ENCODE results near the gene PTMA.

DNA sequence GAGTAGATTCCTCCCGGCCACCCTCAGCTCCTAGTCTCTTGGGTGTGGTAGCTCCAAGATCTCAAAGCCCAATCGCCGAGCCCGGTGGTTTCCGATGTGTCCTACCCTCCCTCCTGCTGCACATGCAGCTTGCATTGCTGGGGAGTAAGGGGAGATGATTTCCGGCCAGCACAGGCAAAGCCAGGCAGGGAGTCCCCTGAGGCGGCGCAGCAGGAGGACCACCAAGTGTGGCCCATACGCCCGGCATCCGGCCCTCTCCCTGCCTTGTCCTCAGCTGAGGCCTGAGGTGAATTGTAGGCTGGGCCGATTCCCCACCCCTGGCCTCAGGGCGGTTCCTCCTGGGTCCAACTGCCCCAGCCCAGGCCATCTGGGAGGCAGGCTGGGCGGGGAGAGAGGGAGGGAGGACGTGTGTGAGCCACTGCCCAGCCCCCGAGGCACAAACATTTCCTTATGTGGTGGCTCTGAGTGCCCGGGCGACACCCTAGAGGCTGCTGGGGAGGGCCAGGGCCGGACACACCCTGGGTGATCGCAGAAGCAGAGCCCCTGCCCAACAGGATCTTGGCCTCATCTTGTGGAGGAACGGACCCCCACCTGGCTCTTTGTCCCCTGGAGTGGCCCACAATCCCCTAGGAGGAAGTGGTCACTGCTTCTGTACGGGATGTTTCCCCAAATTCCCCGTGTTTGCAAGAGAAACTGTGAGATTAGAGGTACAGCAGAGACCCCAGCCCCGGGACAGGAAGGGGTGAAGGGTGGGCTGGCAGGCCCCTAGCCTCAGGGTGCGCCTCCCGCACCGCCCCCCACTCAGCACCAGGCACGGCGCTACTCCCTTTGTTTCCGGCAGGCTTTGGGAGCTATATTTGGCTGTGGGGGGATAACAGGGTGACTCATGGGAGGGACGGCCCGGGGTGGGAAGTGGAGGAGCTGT, 41.9 kb upstream of the PTMA start:
- TF ChIP-seq, protein P1, sequence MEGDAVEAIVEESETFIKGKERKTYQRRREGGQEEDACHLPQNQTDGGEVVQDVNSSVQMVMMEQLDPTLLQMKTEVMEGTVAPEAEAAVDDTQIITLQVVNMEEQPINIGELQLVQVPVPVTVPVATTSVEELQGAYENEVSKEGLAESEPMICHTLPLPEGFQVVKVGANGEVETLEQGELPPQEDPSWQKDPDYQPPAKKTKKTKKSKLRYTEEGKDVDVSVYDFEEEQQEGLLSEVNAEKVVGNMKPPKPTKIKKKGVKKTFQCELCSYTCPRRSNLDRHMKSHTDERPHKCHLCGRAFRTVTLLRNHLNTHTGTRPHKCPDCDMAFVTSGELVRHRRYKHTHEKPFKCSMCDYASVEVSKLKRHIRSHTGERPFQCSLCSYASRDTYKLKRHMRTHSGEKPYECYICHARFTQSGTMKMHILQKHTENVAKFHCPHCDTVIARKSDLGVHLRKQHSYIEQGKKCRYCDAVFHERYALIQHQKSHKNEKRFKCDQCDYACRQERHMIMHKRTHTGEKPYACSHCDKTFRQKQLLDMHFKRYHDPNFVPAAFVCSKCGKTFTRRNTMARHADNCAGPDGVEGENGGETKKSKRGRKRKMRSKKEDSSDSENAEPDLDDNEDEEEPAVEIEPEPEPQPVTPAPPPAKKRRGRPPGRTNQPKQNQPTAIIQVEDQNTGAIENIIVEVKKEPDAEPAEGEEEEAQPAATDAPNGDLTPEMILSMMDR (IDR thresholded peaks at IDR 0.05; ENCODE audit: poor library complexity, severe bottlenecking), result no peak
- TF ChIP-seq EZH2 (IDR thresholded peaks at IDR 0.05; ENCODE audit: borderline replicate concordance, insufficient read depth, low read length, poor library complexity, severe bottlenecking), result no peak
- no peak for TF ChIP-seq EP300 (conservative IDR thresholded peaks at IDR 0.05; ENCODE audit: poor library complexity, severe bottlenecking)
- no peak for TF ChIP-seq REST (IDR thresholded peaks at IDR 0.05; ENCODE audit: borderline replicate concordance)
- TF ChIP-seq POLR2AphosphoS5 (IDR thresholded peaks at IDR 0.05), result no peak
- no peak for TF ChIP-seq MXI1 (conservative IDR thresholded peaks at IDR 0.05; ENCODE audit: poor library complexity, severe bottlenecking)
- no peak for TF ChIP-seq SMC3 (conservative IDR thresholded peaks at IDR 0.05; ENCODE audit: poor library complexity)

Data from neural cell (in vitro differentiated cells).